WTC11 (cell line): ENCODE results near the gene ZNF362. TPM values are rescaled to one million over a fixed set of nuclear protein-coding genes. Genes with fewer than 3 reads are reported as not detected.

Experiments
- ATAC-seq: fragments of 200-7000 bp; cut with Tn5 transposase; 2 replicates; pipeline ENCODE4 v1.10.0; 2021; ENCODE audit warnings: mild to moderate bottlenecking, moderate library complexity
- CTCF ChIA-PET: fragments of 300-600 bp; sonication (Branson Sonifier 250); formaldehyde crosslinking; loops from one replicate; lab custom pipeline; 2021; ENCODE audit warnings: antibody characterized with exemption; lab: Charles Lee
- POLR2A ChIA-PET: fragments of 350-600 bp; sonication (Branson Sonifier 250); formaldehyde crosslinking; loops from one replicate; lab custom pipeline; 2021; ENCODE audit warnings: antibody characterized with exemption; lab: Charles Lee
- DNase-seq: peaks from one replicate; pipeline ENCODE4 v3.0.0; 2021; ENCODE audit warnings: low spot score
- H3K27ac Mint-ChIP-seq: 2 replicates; pipeline ENCODE4 v1.8.0; 2021; ENCODE audit warnings: mixed read lengths
- H3K27me3 Mint-ChIP-seq: 2 replicates; pipeline ENCODE4 v1.8.0; 2021; ENCODE audit warnings: low read depth, mild to moderate bottlenecking, moderate library complexity, mixed read lengths
- H3K36me3 Mint-ChIP-seq: 2 replicates; pipeline ENCODE4 v1.8.0; 2021; ENCODE audit warnings: mixed read lengths
- H3K4me1 Mint-ChIP-seq: 2 replicates; pipeline ENCODE4 v1.8.0; 2022; ENCODE audit warnings: mixed read lengths
- H3K4me3 Mint-ChIP-seq: 2 replicates; pipeline ENCODE4 v1.8.0; 2021; ENCODE audit warnings: mild to moderate bottlenecking, moderate library complexity, mixed read lengths
- H3K9me3 Mint-ChIP-seq: 2 replicates; pipeline ENCODE4 v1.8.0; 2021; ENCODE audit warnings: mixed read lengths
- AFF4 ChIP-seq: sonication (generic); formaldehyde crosslinking; IDR thresholded peaks from 2 replicates; pipeline ENCODE4 v1.8.1; 2023; ENCODE audit warnings: mild to moderate bottlenecking, missing genetic modification reagents, borderline replicate concordance
- ATF6 ChIP-seq: sonication (generic); formaldehyde crosslinking; IDR thresholded peaks from 2 replicates; pipeline ENCODE4 v1.8.1; 2023; ENCODE audit warnings: mild to moderate bottlenecking, missing genetic modification reagents
- CBFB ChIP-seq: sonication (generic); formaldehyde crosslinking; IDR thresholded peaks from 2 replicates; pipeline ENCODE4 v1.8.1; 2022; ENCODE audit warnings: mild to moderate bottlenecking, low read depth, missing genetic modification reagents
- CREB1 ChIP-seq: sonication (generic); formaldehyde crosslinking; IDR thresholded peaks from 2 replicates; pipeline ENCODE4 v1.8.0; 2023; ENCODE audit warnings: mild to moderate bottlenecking, missing genetic modification reagents
- E2F4 ChIP-seq: sonication (generic); formaldehyde crosslinking; IDR thresholded peaks from 2 replicates; pipeline ENCODE4 v1.8.1; 2022; ENCODE audit warnings: low read depth, mild to moderate bottlenecking, moderate library complexity, missing genetic modification reagents, borderline replicate concordance
- ELF4 ChIP-seq: sonication (generic); formaldehyde crosslinking; IDR thresholded peaks from 2 replicates; pipeline ENCODE4 v1.8.1; 2022; ENCODE audit warnings: low read depth, mild to moderate bottlenecking, moderate library complexity, missing genetic modification reagents
- ERG ChIP-seq: fragments of 250-450 bp; sonication (Bioruptor Pico); IDR thresholded peaks from 2 replicates; pipeline ENCODE4 v1.8.0; 2021; ENCODE audit warnings: mild to moderate bottlenecking
- MXD4 ChIP-seq: fragments of 250-450 bp; sonication (Bioruptor Pico); IDR thresholded peaks from 2 replicates; pipeline ENCODE4 v1.8.0; 2021; ENCODE audit warnings: mild to moderate bottlenecking, moderate library complexity, borderline replicate concordance
- NFYB ChIP-seq: sonication (generic); formaldehyde crosslinking; conservative IDR thresholded peaks from 2 replicates; pipeline ENCODE4 v1.8.0; 2022; ENCODE audit warnings: low read depth, missing genetic modification reagents
- RELA ChIP-seq: sonication (generic); formaldehyde crosslinking; IDR thresholded peaks from 2 replicates; pipeline ENCODE4 v1.8.1; 2022; ENCODE audit warnings: missing genetic modification reagents, mild to moderate bottlenecking, borderline replicate concordance
- SP1 ChIP-seq: sonication (generic); formaldehyde crosslinking; conservative IDR thresholded peaks from 2 replicates; pipeline ENCODE4 v1.8.1; 2022; ENCODE audit warnings: missing genetic modification reagents
- STAT6 ChIP-seq: sonication (generic); formaldehyde crosslinking; conservative IDR thresholded peaks from 2 replicates; pipeline ENCODE4 v1.8.1; 2023; ENCODE audit warnings: mild to moderate bottlenecking, low read depth, missing genetic modification reagents, moderate library complexity
- ZNF263 ChIP-seq: sonication (generic); formaldehyde crosslinking; IDR thresholded peaks from 2 replicates; pipeline ENCODE4 v1.8.1; 2022; ENCODE audit warnings: low read depth, mild to moderate bottlenecking, moderate library complexity, missing genetic modification reagents
- ZNF317 ChIP-seq: sonication (generic); formaldehyde crosslinking; IDR thresholded peaks from 2 replicates; pipeline ENCODE4 v1.8.1; 2023; ENCODE audit warnings: low read depth, mild to moderate bottlenecking, moderate library complexity, missing genetic modification reagents, borderline replicate concordance
- ZNF512 ChIP-seq: sonication (generic); formaldehyde crosslinking; IDR thresholded peaks from 2 replicates; pipeline ENCODE4 v1.8.1; 2022; ENCODE audit warnings: missing genetic modification reagents, borderline replicate concordance
- total RNA-seq: library from RNA; stranded (reverse); gene quantifications from 3 replicates; pipeline ENCODE4 v1.2.3, GENCODE V29; 2021

The ZNF362 gene
- total RNA-seq, 1 experiment from 2014 or later = 24.2 TPM

- no peak for TF ChIP-seq ERG (CRISPR knock-in tag)
Observed at GRCh38 chr1:33329600-33330305, 73.5 kb downstream of the ZNF362 start (continued).

- ATAC-seq (no peak), DNase-seq (no peak)
- CTCF ChIA-PET = interaction anchor here (0.6 to 3.8 kb wide), 3 partner anchors 9 to 35 kb away, joined by 3 to 11 read pairs (median 9); no protein-coding TSS in a partner anchor
- Mint-ChIP-seq H3K4me3 (no peak overlapping the region), H3K4me1 (no peaks in the 10 kb centered on the region), H3K36me3 (no peaks in the 10 kb centered on the region), H3K27me3 (peaks cover 4% of the 10 kb centered on the region; the same call in 1 of the 2 replicates), H3K27ac (no peak overlapping the region), H3K9me3 (no peaks in the 10 kb centered on the region)
- POLR2A ChIA-PET = no interaction called here
- no peak for TF ChIP-seq E2F4 (CRISPR knock-in tag)
- no peak for TF ChIP-seq MXD4 (CRISPR knock-in tag)
- no peak for TF ChIP-seq AFF4 (CRISPR knock-in tag)
- no peak for TF ChIP-seq ELF4 (CRISPR knock-in tag)
- no peak for TF ChIP-seq STAT6 (CRISPR knock-in tag)
- TF ChIP-seq NFYB (CRISPR knock-in tag) = no peak
- no peak for TF ChIP-seq ATF6 (CRISPR knock-in tag)
Observed at GRCh38 chr1:33330361-33330890, 74.1 kb downstream of the ZNF362 start.

GRCh38 chr1:33330906-33331305 lies 74.6 kb downstream of the ZNF362 start:
- no peak overlapping the region for H3K27ac Mint-ChIP-seq
- no peak for TF ChIP-seq RELA (CRISPR knock-in tag)
- TF ChIP-seq ZNF512 (CRISPR knock-in tag) = no peak
- TF ChIP-seq ZNF317 = no peak
- no peak for TF ChIP-seq ZNF263 (CRISPR knock-in tag)
- no peak for TF ChIP-seq CBFB (CRISPR knock-in tag)
- no peak for TF ChIP-seq SP1
- no peak for TF ChIP-seq CREB1
- H3K4me1 Mint-ChIP-seq = no peaks in the 10 kb centered on the region
- H3K9me3 Mint-ChIP-seq = no peaks in the 10 kb centered on the region
- no peak for DNase-seq
- POLR2A ChIA-PET = no interaction called here
- no peak overlapping the region for H3K4me3 Mint-ChIP-seq
- CTCF ChIA-PET = interaction anchor here (1.9 to 3.8 kb wide), 2 partner anchors 8 to 35 kb away, joined by 9 to 11 read pairs; no protein-coding TSS in a partner anchor
- no peaks in the 10 kb centered on the region for H3K36me3 Mint-ChIP-seq
- H3K27me3 Mint-ChIP-seq = peaks cover 4% of the 10 kb centered on the region; the same call in 1 of the 2 replicates
- no peak for ATAC-seq
